Cardiac muscle cell (in vitro differentiated cells and primary cell): ENCODE results near the gene DUSP5. TPM values are rescaled to one million over a fixed set of nuclear protein-coding genes. Genes with fewer than 3 reads are reported as not detected.

Source experiments
- DNase-seq, 2 donors: peaks; one replicate each; pipeline versions ENCODE4 v3.0.0 to v3.0.0-alpha.2; 2010 to 2017; ENCODE audit warnings: low read depth in 1 of 2, low spot score in 1 of 2
- H3K27ac ChIP-seq: fragments of 200-600 bp; sonication (generic); 2 replicates; pipeline ENCODE4 v1.5.1; 2016
- H3K27me3 ChIP-seq: fragments of 200-600 bp; sonication (generic); 2 replicates; pipeline ENCODE4 v1.6.0; 2016; ENCODE audit warnings: control low read depth
- H3K36me3 ChIP-seq: fragments of 200-600 bp; sonication (generic); 2 replicates; pipeline ENCODE4 v1.5.1; 2016; ENCODE audit warnings: control low read depth
- H3K4me1 ChIP-seq: fragments of 200-600 bp; sonication (generic); 2 replicates; pipeline ENCODE4 v1.8.1; 2017; ENCODE audit warnings: low read depth, mild to moderate bottlenecking, mixed run types
- H3K4me3 ChIP-seq: fragments of 200-600 bp; sonication (generic); 2 replicates; pipeline ENCODE4 v1.5.1; 2016; ENCODE audit warnings: mild to moderate bottlenecking
- H3K9me3 ChIP-seq: fragments of 200-600 bp; sonication (generic); 2 replicates; pipeline ENCODE4 v1.5.1; 2017; ENCODE audit warnings: low read depth, mild to moderate bottlenecking, control low read depth
- polyA plus RNA-seq: library from polyadenylated mRNA; unstranded; fragments of >200 nt; fragmentation: Nextera tagmentation; extraction: Ambion mirVana; gene quantifications from 2 replicates; pipeline ENCODE4 v1.2.1, GENCODE V29; 2016
- total RNA-seq: library from RNA; depleted of rRNA; stranded (reverse); fragments of >200 nt; gene quantifications from 2 replicates; pipeline ENCODE4 v1.2.3, GENCODE V29; 2016
- TF ChIP-seq, protein P1 (sequence below): IDR thresholded peaks from 2 replicates; pipeline ENCODE4 v1.5.1; 2012; ENCODE audit warnings: low read depth, mild to moderate bottlenecking, low read length

The DUSP5 gene
- total and polyA plus RNA-seq, 2 experiments from 2014 or later: 64.1 to 82.1 TPM

DNA sequence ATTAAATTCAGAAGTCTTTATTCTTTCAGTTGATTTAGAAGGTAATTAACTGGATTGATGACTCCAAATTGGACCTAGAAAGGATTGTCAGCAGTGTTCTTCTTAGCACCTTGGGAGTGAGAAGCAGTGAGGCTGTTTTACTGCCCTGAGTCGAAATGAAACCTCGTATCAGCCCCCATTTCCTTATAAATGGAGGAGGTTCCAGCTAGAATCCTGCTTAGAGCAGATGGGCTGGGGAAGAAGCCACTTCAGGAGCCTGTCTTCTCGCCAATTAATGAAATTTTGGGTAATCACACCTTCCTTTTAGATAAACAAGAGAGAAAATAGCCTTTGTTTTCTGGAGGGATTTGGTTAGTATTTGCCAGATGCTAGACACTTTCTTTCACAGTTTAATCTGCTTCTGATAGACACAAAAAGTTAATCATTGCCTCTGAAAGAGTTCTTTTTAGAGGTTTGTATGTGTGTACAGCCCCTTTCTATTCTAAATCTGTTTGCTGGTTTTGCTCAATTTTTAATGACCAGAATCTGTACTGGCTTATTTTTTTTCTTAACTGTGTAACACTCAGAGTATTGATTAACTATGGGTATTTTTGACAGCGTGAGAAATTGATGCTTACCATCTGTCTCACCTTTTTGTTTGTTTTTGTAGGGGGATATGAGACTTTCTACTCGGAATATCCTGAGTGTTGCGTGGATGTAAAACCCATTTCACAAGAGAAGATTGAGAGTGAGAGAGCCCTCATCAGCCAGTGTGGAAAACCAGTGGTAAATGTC is 4.6 kb downstream of the DUSP5 start:
- TF ChIP-seq, protein P1, sequence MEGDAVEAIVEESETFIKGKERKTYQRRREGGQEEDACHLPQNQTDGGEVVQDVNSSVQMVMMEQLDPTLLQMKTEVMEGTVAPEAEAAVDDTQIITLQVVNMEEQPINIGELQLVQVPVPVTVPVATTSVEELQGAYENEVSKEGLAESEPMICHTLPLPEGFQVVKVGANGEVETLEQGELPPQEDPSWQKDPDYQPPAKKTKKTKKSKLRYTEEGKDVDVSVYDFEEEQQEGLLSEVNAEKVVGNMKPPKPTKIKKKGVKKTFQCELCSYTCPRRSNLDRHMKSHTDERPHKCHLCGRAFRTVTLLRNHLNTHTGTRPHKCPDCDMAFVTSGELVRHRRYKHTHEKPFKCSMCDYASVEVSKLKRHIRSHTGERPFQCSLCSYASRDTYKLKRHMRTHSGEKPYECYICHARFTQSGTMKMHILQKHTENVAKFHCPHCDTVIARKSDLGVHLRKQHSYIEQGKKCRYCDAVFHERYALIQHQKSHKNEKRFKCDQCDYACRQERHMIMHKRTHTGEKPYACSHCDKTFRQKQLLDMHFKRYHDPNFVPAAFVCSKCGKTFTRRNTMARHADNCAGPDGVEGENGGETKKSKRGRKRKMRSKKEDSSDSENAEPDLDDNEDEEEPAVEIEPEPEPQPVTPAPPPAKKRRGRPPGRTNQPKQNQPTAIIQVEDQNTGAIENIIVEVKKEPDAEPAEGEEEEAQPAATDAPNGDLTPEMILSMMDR: no peak
- DNase-seq: no peak
- no peaks in the 10 kb centered on the region for H3K27me3 ChIP-seq
- H3K27ac ChIP-seq: peak overlapping the region; percentile 91
- peaks cover 39% of the 10 kb centered on the region for H3K36me3 ChIP-seq
- H3K4me1 ChIP-seq: peaks cover 37% of the 10 kb centered on the region
- no peaks in the 10 kb centered on the region for H3K9me3 ChIP-seq
- H3K4me3 ChIP-seq: peak overlapping the region; percentile 18

DNA sequence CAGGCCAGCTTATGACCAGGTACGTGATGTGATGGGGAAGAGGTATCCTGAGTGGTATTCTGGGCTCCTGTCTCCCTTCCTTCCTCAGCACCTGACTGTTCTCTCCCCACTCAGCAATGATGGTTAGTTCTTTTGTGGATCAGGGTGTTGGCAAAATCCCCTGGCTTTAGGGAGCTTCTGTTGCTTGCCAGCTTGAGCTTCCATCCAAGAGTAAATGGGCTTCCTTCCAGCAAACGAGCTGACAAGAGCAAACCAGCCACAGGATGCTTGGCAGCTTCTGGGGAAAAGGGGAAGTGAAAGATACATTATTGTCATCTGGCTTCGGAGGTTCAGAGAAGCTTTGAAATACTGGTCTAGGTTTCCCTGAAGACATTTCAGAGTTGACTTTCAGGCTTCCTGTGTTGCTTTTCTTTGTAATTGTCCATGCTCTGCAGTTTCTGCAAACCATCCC is 5.2 kb downstream of the DUSP5 start:
- DNase-seq: peak in 1 of 2 donors; percentile 86
- TF ChIP-seq, protein P1: no peak
- no peak overlapping the region for H3K4me3 ChIP-seq
- peaks cover 46% of the 10 kb centered on the region for H3K36me3 ChIP-seq
- no peaks in the 10 kb centered on the region for H3K27me3 ChIP-seq
- H3K27ac ChIP-seq: no peak overlapping the region
- H3K9me3 ChIP-seq: no peaks in the 10 kb centered on the region
- peaks cover 40% of the 10 kb centered on the region for H3K4me1 ChIP-seq

DNA sequence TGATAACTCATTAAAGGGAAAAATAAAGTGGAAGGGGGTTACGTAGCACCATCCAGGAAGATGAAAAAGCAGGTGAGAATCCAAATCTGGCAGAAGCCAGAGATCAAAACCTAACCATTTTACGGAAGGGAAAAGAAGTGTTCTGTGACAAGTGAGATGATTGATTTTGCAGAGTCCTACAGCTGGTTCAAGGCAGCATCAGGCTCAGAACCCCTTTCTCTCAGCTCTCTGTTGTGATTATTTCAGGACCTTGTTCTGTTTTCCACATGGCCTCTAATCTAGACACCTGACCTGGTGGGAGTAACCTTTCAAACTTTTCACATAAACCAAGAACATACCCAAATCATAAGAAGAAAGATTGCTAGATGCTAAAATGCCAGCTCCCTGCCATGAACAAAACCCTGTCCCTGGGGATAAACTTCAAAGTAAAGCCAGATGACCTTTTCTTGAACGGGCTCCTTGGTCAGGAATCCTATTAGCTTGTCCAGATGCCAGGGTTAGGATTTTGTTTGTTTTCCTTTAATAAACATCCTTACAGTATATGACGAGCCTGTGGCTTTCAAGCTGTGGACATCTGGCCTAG is 5.9 kb downstream of the DUSP5 start:
- H3K36me3 ChIP-seq: peaks cover 50% of the 10 kb centered on the region
- H3K27ac ChIP-seq: no peak overlapping the region
- no peak overlapping the region for H3K4me3 ChIP-seq
- no peaks in the 10 kb centered on the region for H3K9me3 ChIP-seq
- TF ChIP-seq, protein P1: no peak
- no peak for DNase-seq
- H3K27me3 ChIP-seq: no peaks in the 10 kb centered on the region
- peaks cover 47% of the 10 kb centered on the region for H3K4me1 ChIP-seq

DNA sequence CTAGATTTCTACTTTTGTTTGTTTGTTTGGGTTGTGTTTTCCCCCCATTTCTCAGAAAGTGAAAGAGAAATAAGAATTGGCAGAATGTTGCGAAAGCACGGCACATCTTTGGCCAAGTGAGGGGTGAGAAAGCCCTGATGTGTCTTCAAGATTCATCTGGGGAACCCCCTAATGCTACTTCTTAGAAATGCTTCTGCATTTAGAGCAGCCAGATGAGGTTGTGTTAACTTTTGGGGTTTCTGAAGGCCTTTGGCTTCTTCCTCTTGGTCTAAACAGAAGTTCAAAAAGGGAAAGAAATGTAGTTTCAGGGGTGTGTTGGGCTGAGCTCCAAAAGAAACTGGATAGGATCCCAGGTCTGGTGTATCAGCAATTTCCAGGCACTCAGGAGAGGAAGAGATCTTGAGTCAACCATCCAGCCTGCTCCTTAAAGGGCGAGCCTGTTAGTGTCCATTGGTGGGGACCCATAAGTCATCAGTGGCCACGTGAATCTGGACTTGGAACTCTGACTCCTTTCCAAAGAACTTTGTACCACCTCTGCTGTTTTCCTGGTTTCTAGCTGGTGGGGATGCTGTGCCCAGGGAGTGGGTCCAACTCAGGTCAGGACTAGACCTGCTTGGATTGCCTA is 6.5 kb downstream of the DUSP5 start:
- H3K36me3 ChIP-seq: peaks cover 51% of the 10 kb centered on the region
- no peaks in the 10 kb centered on the region for H3K9me3 ChIP-seq
- H3K27ac ChIP-seq: no peak overlapping the region
- H3K4me3 ChIP-seq: no peak overlapping the region
- TF ChIP-seq, protein P1: no peak
- peak in 1 of 2 donors; percentile 80 for DNase-seq
- no peaks in the 10 kb centered on the region for H3K27me3 ChIP-seq
- H3K4me1 ChIP-seq: peaks cover 49% of the 10 kb centered on the region

DNA sequence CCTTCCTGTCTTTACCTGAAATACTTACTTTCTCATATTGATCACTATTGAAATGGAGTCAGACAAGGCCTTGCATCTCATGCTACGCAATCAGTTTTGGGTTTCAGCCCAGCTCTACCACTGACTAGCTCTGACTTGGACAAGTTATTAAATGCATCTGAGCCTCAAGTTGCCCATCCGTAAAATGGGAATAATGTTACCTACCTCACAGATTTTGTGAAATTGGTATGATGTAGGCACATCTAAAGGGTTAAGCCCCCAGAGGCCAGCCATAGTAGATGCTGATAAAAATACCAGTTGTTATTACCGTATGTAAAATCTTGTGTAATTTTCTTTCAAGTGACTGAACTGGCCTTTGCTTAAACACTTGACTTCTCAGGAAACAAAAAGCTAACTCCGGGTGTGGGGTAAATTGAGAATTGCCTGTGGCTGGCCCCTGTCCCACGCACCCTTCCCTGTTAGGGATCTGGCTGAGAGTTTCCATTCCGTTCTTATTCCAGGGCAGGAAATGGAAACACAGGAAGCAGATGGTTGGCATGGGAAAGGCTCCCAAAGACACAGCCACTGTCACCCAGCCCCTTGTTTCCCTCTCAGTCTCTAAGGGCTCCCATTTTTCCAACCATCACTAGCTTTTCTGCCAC is 7.5 kb downstream of the DUSP5 start:
- no peak overlapping the region for H3K4me3 ChIP-seq
- no peaks in the 10 kb centered on the region for H3K27me3 ChIP-seq
- no peak overlapping the region for H3K27ac ChIP-seq
- no peaks in the 10 kb centered on the region for H3K9me3 ChIP-seq
- H3K4me1 ChIP-seq: peaks cover 49% of the 10 kb centered on the region
- no peak for DNase-seq
- TF ChIP-seq, protein P1: no peak
- H3K36me3 ChIP-seq: peaks cover 62% of the 10 kb centered on the region
